Activated CD4-positive, alpha-beta T cell treated with anti-CD3 and anti-CD28 coated beads, Interleukin-2, amount 50 U/mL, for 1 hour (primary cell): ENCODE measurements around the gene SPOCK1.

Experiments
- DNase-seq: peaks from one replicate; pipeline ENCODE4 v3.0.0-alpha.2; 2020

The SPOCK1 gene

DNA sequence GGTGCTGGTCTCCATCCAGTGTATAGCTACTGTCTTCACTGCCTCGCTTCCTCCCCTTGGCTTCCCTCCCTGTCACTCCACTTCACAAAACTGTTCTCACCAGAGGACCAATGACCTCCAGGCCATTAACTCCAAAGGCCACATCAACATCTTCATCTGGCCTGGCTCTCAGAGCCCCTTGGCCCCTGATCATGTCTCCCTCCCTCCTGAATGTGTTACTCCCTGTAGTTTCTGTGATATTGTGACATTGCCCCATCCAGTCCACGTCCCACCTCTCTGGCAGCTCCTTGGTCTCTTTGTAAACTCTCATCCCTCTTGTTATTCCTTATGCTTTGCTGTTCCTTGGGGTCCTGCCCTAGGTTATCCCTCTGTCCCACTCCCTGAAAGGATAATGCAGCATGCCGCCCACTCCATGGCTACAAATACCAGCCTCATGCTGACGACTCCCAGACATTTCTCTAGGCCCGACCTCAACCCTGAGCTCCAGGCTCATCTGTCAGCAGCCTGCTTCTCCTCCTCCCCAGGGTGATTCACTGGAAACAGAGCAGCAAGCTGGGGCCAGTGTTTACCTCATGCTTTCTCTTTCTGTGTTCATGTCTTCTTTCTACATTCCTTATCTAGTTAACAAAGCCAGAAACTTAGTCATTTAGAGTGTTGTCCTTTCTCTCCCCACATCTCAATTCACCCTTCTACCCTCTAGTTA is 312.2 kb downstream of the SPOCK1 start:
- no peak for DNase-seq

DNA sequence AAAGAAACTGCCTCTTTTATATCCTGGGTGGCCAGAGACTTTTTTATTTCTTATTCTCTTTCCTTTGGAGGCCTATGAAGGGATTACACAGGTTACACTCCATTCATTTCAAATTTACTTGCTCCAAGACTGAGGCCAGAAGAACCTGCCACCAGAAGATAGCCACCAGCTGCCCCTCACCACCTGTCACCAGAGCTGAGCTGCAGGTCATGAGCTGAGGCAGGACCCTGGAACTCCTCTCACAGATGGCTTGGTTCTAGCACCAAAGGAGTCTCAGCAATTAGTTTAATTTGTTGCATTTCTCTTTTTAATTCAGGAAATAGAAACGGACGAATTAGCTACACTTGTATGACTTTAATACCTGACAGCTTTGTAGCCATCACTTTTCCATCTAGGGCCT is 313.9 kb downstream of the SPOCK1 start:
- no peak for DNase-seq

DNA sequence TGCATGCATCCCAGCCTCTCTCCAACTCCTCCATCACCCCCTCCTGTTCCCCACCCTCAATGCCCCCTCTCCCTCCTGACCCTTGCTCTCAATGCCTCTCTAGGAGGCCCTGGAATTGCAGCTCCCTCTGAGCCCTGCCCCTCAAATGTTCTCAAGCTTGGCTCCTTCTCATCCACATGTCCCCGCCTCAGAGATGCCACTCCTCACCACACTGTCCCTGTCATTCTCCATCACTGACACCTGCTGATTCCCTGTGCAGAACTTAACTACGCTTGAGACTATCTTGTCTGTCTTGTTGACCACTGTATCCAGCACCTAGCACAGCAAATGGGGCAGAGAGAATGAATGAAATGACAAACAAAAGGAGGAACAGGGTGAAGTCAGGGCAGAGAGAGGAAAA is 314.4 kb downstream of the SPOCK1 start:
- DNase-seq = no peak

DNA sequence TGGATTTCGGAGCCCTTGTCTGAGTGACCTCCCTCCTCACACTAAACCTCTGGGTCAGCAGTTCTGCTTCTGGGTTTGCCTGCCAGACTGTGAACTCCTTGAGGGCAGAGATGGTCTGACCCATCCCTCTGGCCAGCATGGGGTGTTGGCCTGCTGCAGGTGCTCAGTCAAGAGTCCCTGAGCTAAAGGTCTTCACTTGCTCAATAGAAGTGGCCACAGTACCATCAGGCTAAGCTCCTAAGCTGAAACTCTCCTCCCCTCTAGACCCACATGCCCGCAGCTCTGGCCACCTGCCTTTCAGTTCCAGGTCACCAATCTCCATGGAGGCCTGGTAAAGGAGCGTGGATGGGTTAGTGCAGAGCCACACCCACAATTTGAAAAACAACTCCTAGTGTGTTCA is 316.6 kb downstream of the SPOCK1 start:
- no peak for DNase-seq

DNA sequence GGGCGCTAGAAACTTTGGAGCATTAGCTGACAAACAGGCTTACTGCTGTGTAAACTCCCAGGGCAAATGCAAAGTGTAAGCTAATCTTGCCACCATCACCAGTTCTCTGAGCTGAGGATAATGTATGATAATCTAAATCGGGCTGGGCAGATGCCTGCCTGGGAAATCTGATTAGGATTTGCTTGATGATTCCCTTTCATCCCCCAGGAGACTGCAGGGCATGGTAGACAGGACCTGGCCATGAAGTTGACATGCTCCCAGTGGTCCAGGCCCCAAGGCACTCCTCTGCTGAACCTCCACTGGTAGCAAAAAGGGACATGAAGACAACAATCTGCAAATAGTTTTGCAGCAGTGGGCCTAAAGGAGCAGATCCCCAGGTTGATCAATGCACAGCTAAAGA is 317.5 kb downstream of the SPOCK1 start:
- DNase-seq = no peak

DNA sequence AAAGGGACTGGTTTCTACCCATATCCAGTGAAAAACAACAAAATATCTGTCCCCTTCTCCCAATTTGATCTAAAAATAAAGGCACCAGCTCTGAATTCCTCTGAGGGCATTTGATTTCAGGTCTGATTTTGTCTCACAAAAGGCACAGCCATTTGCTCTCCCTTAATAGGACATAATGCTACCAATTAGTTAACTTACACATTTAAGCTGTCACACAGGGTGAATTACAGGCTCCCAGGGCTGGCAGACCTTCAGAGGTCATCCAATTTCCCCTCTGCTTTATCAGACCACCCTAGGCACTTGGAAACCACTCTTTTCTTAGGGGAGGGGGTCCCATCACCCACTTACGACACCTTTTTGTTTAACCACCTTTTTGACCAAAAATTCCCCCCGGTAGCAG is 319.9 kb downstream of the SPOCK1 start:
- DNase-seq = no peak

DNA sequence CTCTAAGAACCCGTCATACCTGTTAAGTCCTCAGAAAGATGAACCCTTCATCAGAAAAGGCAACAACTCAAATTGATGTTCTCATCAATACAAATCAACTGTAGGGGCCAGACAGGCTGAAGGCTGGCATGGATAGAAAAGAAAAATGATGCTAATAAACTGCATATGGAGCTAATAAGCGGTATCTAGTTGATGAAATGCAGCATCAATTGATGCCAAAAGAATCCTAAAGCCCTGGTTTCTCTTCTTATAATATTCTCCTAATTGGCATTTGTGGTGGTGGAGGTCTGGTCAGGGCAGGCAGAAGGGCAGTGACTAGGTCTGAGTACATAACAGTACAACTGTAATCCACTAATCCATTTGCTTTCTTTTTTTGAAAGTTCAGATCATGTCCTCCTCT is 322.5 kb downstream of the SPOCK1 start:
- DNase-seq = no peak

DNA sequence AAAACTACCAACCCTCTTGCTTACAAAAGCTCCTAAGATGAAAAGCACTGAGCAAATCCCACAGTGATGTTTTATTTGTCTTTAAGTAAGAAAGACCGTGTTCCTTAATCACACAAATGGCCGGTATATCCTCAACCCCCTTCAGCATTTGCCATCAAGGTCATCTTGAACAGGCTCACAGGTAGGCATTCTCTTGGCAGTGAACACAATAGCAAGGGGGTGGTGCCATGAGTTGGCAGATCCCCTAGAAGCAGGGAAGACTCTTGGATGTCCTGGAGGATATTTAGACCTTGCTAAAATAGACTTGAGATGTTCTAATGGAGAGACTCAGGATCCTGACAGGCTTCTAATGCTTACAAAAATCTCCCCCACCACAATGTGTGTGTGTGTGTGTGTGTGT is 323.0 kb downstream of the SPOCK1 start:
- DNase-seq = no peak

DNA sequence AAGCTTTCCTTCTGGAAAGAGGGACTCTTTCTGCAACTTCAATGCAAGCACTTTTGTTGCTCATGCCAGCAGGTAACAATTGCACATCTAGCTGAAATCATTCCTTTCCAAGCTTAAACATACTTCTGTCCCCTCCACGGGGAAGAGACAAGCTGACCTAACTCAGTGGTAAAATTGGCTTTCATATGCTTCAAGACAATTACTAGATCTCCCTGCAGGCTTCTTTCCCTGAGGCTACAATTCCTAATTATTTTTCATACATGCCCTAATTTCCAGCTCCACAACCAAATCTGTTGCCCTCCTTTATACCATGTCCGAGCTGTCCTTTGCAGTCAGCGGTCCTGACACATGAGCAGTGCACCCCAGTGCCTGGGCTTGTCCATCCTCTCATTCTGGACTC is 324.9 kb downstream of the SPOCK1 start:
- no peak for DNase-seq

DNA sequence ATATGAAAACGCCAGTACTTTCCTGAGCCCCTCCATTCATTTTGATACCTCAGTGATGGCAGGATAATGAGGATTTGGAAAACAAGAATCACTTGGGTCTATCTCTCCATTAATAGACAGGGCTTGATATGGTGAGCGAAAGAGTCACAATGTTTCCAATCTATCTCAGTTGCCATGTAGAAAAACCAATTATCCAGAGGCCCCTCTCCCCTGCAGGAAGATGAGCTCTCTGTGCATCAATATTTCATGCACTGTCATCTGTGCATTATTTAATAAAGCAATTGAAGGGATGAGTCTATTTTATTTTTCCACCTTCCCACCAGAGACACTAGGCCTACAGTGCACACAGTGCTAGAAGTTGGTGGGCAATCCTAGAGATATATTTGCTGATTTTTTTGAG is 326.9 kb downstream of the SPOCK1 start:
- no peak for DNase-seq

DNA sequence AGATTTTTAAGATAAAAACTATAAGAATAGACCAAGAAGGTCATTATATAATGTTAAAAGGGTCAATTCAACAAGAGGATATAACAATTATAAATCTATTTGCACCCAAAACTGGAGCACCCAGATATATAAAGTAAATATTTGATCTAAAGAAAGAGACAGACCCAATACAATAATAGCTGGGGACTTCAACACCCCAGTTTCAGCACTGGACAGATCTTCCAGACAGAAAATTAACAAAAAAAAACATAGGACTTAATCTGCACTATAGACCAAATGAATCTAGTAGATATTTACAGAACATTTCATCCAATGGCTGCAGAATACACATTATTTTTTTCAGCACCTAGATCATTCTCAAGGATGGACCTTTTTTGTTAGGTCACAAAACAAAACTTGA is 331.9 kb downstream of the SPOCK1 start:
- DNase-seq = no peak

DNA sequence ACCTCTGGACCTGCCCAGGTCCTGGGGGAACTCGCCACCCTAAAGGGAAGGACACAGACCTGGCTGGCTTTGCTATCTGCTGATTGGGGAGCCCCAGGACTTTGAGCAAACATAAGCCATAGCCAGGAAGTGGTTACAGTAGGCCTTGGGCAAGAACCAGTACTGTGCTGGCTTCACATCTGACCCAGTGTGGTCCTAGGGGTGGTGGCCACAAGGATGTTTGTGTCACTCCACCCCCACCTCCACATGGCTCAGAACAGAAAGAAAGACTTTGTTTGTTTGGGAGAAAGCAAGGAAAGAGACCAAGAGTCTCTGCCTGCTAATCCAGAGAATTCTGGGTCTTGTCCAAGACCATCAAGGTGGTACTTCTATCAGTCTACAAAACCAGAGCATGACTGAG is 334.2 kb downstream of the SPOCK1 start:
- DNase-seq = no peak

DNA sequence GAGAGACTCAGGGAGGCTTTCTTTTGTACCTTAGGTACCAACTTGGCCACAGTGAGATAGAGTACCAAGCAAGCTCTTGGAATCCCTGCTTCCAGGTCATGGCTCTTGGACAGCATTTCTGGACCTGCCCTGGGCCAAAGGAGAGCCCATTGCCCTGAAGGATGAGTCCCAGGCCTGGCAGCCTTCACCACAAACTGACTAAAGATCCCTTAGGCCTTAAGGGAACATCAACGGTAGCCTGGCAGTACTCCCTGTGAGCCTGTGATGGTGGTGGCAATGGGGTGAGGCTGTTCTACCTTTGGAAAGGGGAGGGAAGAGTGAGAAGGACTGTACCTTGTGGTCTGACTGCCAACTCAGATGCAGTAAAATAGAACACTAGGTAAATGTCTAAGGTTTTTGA is 334.6 kb downstream of the SPOCK1 start:
- DNase-seq = no peak

DNA sequence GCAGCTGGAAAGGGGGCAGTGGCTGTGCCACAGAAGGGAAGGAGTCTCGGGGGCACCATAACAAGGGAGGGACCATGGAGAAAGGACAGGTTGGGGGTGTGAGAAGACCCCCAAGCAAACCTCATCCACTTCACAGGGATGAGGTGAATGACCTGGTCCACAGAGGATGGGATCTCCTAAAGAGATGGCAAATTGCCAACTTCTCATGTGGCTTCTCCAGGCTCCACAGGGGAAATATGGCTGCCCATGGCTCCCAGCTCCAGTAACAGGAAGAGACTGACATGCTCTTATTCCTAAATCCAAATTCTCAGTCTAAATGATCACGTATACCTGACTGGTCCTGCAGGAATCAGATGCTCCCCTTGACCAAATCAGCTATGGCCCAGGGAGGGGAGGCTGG is 340.4 kb downstream of the SPOCK1 start:
- no peak for DNase-seq

DNA sequence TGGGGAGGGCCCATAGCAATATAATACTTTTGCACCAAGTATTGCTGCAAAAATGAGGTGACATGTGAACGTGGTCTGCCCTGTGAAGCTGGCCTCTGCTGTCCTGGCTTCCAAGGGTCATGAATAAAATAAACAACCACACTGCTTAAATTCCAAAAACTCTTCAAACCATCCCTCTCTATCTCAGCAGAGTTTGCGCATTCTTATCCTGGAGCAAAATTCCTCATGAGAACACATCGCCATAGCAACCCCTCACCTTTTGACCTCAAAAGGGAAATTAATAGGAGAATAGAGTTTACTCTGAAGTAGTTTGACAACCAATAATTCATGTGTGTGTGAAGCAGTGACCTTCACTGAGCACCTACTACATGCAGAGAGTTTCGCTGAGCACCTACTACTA is 342.9 kb downstream of the SPOCK1 start:
- no peak for DNase-seq

DNA sequence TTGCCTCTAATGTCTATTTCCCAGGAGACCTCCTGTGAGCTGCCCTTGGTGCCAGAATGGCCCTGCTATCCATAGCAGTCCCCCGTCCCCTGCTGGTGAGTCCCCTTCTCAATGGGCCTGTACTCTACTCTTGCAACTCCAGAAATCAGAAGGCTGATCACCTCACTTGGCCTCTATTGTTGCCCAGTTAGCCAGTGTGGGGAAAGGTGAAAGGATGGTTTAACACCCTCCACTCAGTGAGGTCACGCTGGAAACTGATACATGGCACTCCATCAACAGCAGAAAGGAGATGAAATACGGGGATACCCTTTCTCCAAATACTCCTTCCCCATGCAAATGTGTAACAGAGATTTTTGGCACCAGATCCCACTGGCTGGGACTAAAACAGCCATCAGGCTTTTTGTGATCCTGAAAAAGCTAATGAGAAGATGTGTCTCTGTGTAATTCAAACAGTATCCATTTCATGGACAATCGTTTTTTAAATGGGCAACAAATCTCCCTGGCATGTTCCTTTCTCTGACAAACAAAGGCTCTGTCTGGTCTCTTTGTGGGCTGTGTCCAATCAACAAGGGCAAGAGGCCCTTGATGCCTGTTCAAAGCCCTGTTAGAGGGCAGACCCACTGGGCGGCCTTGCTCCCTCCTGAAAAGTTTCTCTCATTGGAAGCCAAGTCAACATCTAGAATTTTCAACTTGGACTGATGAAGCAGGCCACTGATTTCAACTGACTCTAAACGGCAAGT is 343.7 kb downstream of the SPOCK1 start:
- no peak for DNase-seq

DNA sequence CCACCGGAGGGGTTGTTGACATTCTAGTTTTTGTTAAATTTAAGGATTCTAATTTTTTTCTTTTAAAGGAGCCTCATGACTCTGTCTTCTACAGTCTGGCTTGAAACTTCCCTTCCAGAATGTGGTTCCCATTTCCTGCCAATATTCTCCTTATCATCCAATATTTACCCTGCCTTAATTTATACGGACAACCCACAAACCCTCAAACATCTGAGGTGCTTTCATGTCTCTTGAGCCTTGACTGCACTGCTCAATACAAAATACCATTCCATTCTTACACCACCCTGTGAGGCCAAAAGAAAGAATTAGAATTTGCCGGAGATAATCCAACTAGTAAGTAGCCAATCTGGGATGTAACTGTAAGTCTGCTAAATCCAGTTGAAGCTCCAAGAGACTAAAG is 346.5 kb downstream of the SPOCK1 start:
- no peak for DNase-seq

DNA sequence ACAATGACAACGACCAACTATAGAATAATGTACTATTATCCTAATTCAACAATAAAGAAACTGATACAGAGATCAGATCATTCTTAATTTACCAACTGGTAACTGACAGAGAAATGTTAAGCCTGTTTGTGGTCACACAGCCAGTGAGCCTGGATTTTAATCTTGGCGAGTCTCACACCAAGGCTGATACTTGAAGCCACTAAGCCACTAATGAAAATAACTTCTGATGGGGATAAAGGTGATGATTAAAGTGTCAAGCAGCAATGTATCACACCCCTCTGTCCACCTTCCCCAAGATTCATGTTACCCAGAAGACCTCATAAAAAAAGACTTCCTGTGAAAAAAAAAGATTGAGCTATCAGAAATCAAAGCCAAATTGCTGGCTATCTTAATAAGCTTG is 350.5 kb downstream of the SPOCK1 start:
- no peak for DNase-seq

DNA sequence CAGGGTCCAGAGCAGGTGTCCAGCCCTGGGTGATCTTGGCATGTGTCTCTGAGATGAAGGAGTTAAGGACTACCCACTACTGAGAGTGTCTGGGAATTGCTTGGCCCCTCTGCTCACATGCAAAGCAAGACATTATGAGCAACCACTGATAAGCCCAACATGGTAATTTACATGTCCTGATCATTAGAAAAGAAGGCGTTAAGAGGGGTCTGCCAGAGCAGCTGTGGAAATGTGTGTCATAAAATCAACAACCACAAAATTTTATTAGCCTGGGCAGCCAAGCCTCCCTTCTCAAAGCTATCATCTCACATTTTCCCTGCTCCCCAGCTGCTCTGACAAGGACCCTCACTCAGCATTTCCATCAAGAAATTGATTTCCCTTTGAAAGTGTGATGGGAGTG is 351.0 kb downstream of the SPOCK1 start:
- no peak for DNase-seq

DNA sequence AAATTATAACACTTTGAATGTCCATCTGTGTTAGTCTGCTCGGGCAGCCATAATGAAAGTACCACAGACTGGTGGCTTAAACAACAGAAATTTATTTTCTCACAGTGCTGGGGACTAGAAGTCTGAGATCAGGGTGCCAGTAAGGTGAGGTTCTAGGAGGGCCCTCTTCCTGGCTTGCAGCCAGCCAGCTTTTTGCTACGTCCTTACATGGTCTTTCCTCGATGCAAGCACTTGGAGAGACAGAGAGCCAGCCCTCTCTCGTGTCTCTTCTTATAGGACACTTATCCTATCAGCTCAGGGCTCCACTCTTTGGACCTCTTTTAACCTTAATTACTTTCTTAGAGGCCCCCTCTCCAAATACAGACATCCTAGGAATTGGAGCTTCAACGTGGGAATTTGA is 351.8 kb downstream of the SPOCK1 start:
- DNase-seq = no peak

DNA sequence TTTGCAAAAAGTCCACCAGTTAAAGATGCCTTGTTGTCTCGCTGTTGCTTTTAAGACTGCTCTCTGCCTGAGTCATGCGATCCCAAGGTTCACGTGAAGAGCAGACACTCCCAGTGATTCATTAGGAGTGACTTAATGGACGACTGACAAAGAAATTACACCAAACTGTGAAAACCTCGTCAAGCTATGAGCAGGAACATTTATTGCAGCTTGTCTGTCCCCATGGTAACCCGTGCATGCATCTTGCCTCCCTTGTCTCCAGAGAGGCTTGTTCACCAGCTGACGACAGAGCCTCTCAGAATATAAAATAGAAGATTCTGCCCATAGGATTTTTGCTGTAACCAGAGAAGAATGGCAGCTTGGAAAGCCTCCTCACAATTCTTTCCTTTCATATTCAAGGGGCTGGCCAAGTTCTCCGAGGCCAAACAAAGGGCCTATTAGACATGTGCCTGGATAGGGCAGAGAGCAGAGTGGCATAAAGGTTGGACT is 352.7 kb downstream of the SPOCK1 start:
- DNase-seq = no peak

DNA sequence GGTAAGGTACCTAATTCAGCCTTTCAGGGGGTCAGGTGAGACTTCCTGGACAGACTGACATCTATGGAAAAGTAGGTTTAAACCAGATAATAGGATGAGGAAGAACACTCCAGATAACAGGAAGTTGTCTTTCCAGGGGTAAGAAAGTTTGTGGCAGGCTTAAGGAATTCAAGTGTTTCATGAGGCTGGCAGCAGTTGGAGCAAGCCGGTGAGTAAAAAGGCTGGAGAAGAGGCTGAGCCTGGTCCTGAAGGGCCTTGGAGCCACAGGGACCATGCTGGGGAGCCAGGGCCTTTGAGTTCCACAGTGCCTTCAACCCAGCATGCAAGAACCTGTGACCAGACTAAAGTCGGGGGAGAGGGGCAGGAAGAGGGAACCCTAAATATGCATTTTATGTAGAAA is 353.4 kb downstream of the SPOCK1 start:
- DNase-seq = no peak

DNA sequence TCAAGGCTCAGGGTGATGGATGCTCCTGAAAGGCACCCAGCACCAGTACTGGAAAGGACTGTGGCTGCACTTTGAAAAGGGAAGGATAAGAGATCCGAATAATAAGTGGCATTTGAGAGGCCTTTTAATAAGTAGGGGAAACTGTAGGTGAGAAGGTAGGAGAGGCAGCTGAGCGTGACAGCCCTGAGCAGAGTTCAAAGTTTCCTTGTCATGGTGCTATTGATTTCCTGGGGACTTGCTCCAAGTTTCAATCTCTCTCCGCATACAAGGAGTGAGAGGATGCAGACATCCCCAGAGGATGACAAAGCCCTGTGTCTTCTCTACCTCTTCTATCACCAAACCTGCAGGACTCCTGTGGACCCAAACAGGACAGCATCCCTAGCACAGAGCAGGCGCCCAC is 354.5 kb downstream of the SPOCK1 start:
- DNase-seq = no peak

DNA sequence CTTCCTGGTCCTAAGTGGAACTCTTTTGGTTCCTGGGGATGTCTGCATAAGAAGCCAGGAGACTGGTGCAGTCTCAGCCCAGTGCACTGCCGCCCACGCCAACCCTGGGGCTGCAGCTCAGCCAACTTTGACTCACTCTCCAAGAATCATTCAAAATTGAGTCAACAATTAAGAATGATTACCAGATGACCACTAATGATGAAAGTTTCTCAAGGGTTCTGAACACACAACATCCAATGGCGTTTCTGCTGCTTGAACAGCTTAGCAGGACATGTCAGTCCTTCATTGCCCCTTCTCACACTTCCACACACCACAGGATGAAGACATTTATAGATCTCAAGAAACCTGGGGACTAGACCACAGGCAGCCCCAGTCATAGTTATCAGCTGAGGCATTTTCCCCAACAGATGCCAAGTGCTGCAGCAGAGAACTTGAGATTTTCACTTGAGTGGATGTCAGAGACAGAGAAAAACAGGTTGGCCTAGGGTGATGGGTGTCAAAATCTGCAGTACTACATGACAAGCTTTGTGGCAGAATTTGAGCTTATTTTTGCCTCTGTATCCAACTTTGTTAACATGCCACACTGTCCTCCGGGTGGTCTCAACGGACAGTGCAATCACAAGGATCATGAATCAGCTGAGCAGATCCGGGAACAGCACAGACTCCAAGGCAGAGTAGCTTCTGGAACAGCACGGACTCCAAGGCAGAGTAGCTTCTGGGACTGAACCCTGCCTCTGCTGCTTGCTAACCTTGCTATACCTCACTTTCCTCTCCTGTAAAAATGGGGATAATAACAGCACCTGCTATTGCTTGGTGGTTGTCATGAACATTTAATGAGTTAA is 356.1 kb downstream of the SPOCK1 start:
- no peak for DNase-seq
